ENCODE results near the gene GRWD1.

Gene GRWD1

DNA sequence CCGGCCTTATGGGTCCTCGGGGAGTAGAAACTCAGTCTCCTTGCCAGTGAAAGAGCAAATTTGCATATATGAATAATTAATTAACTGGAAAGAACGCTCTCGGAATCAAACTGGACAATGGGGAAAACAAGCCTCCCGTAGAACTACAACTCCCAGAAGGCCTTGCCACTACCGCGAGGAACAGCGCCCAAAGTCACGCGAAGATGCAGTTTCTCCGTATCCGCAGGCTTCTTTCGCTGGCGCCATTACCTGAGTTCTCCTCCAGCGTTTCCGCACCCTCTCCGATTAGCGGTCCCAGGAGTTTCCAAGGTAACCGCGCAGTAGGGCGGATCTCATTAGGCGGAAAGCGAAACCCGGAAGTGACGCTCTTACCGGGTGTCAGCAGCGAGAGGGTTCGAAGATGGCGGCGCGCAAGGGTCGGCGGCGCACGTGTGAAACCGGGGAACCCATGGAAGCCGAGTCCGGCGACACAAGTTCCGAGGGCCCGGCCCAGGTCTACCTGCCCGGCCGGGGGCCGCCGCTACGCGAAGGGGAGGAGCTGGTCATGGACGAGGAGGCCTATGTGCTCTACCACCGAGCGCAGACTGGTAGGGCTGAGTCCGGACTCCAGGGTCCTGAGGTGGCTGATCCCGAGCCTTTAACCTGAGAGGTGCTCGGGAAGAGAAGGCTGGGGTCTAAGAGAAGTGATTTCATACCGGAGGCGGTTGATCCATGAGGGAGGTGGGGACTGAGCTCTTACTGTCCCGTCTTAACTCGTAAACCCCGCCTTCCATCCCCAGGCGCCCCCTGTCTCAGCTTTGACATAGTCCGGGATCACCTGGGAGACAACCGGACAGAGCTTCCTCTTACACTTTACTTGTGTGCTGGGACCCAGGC is at the start of gene GRWD1:
Gene GRWD1 (plus strand): TSS at position 378 of the 876 bp plus-strand sequence. CDS start 23 bp downstream, at position 401.
- DNase-seq, result peak; percentile 99

GRCh38 chr19:48396016-48396823 is 49.6 kb upstream of the GRWD1 start:
- no peak for DNase-seq

- DNase-seq, result no peak
Measured at GRCh38 chr19:48396824-48397176, 49.0 kb upstream of the GRWD1 start.

GRCh38 chr19:48397263-48398101 is 48.3 kb upstream of the GRWD1 start:
- DNase-seq, result no peak

- no peak for DNase-seq
Measured at GRCh38 chr19:48398102-48398374, 47.7 kb upstream of the GRWD1 start.

DNA sequence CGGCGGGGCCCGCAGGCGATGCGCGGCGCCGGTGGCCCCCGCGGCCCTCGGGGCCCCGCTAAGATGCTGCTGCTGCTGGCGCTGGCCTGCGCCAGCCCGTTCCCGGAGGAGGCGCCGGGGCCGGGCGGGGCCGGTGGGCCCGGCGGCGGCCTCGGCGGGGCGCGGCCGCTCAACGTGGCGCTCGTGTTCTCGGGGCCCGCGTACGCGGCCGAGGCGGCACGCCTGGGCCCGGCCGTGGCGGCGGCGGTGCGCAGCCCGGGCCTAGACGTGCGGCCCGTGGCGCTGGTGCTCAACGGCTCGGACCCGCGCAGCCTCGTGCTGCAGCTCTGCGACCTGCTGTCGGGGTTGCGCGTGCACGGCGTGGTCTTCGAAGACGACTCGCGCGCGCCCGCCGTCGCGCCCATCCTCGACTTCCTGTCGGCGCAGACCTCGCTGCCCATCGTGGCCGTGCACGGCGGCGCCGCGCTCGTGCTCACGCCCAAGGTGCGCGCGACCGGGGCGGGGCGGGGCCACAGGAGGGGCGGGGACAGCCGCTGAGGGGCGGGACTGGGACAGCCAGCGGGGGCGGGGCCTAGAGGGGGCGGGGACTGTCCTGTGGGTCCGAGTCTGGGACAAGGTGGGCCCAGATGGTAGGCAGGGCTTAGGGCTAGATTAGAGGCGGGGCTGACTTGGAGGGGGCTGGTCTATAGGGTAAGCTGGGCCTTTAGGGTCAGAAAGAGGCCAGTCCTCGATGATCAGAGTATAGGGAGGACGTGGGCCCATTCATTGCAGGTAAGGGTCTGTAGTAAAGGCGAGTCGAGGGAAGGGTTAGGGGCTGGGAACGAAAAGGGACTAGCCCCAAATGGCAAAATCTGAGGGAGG is 47.2 kb upstream of the GRWD1 start:
- peak; percentile 26 for DNase-seq

- no peak for DNase-seq
Measured at GRCh38 chr19:48400018-48400742, 45.6 kb upstream of the GRWD1 start.

- no peak for DNase-seq
Measured at GRCh38 chr19:48401287-48401686, 44.5 kb upstream of the GRWD1 start.

DNA sequence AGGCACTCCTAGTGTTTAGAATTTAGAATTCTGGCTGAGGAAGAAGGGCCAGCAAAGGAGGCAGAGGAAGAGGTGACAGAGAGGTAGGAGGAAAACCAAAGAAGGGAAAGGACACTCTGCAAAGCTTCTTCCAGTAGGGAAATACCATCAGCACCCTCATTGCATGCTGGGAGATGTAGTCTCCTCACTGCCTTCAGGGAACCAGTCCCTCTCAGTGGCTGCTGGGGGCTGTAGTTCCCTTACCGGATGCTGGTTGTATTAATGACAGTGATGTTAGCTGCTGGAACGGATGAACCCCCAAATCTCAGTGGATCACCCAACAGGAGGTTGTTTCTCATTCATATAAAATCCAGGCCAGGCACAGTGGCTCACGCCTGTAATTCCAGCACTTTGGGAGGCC is 42.2 kb upstream of the GRWD1 start:
- DNase-seq, result no peak

DNA sequence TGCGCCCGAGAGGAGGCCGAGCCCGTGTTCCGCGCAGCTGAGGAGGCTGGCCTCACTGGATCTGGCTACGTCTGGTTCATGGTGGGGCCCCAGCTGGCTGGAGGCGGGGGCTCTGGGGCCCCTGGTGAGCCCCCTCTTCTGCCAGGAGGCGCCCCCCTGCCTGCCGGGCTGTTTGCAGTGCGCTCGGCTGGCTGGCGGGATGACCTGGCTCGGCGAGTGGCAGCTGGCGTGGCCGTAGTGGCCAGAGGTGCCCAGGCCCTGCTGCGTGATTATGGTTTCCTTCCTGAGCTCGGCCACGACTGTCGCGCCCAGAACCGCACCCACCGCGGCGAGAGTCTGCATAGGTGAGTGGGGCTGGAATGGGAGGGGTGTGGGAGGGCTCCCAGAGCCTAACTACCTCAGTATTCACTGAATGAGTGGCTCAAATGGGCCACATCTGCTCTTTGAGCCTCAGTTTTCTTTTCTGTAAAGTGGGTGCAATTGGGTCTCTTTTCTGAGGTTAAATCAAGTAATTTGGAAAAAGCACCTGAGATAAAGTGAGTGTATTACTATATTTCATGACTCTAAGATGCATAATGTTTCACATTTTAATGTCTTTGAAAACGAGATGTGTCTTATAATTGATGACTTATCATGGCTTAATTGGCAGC is 40.6 kb upstream of the GRWD1 start:
- DNase-seq, result no peak

- no peak for DNase-seq
Measured at GRCh38 chr19:48405850-48406249, 39.9 kb upstream of the GRWD1 start.

- no peak for DNase-seq
Measured at GRCh38 chr19:48413879-48414587, 31.8 kb upstream of the GRWD1 start.

GRCh38 chr19:48415395-48415794 is 30.4 kb upstream of the GRWD1 start:
- no peak for DNase-seq

GRCh38 chr19:48415806-48416221 is 30.0 kb upstream of the GRWD1 start:
- no peak for DNase-seq

GRCh38 chr19:48417421-48417820 is 28.4 kb upstream of the GRWD1 start:
- no peak for DNase-seq

DNA sequence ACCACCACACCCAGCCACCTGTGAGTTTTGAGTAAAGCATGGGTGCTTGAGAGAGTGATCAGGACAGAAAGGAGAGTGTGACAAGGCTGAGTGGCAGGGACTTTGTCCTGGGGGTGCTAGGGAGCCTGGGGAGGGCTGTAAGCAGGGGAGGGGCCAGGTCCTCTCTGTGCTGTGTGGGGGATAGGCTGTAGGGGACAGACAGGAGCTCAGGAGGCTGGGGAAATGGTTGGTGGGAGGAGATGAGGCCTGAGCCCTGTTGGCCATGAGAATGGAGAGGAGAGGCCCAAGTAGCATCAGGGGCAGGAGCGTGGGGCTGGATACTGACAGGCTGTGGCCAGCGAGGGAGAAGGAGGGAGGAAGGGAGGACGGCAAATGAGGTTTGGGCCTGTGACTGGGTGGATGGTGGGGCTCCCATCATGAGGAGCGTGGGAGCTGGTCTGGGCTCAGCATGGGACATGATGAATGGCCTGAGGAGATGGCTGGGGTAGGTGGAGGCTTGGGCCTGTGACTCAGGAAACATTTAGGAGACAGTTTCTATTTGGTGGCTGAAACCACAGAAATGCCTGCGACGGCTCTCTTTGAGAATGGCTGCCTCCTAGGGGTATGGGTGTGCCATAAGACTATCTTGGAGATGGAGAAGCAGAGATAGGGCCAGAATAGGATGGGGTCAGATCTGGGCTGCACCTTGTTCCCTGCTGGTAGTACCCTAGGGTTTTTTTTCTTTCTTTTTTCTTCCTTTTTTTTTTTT is 27.3 kb upstream of the GRWD1 start:
- DNase-seq, result no peak

GRCh38 chr19:48419158-48419920 is 26.4 kb upstream of the GRWD1 start:
- no peak for DNase-seq

DNA sequence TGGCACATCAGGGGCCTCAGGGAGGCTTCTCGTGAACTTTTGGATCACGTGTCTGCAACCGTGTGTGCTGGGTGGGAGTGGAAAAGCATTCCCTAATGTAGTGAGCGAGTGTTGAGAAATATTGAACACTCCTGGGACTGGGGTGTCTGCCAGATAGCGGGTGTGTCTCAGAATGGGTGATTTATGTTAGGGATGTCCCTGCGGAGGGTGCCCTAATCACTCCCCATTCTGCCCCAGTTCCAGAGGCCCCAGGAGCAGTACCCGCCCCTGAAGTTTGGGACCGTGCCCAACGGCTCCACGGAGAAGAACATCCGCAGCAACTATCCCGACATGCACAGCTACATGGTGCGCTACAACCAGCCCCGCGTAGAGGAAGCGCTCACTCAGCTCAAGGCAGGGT is 24.2 kb upstream of the GRWD1 start:
- DNase-seq, result no peak

DNA sequence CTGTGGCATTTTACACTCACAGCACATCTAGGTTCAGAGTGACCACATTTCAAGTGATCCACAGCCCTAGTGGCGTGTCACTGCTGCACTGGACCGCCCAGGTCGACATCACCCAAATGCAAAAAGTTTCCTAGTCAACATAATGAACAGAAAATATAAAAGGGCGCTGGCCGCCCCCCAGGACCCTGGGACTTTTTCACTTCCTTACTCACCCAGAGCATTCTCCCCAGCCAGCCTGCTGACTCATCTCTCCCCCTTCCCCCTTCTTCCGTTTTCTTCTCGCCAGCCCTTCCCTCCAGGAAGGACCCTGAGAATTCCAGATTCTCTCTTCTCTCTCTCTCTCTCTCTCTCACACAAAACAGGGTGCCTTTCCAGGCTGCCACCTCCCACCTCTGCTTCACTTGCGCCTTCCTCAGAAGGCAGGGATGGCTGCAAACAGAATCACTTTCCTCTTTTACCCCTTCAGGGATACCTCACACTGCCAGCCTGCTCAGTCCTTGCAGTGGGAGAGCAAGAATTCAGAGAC is 21.0 kb upstream of the GRWD1 start:
- no peak for DNase-seq

Data from NCI-H446 treated with DMSO at 0.1 percent for 48 hours (cell line).